Endodermal cell (in vitro differentiated cells): ENCODE results near the gene FYN. TPM values are rescaled to one million over a fixed set of nuclear protein-coding genes. Genes with fewer than 3 reads are reported as not detected.

Experiments
- DNase-seq: peaks from one replicate; pipeline ENCODE4 v3.0.0-alpha.2; 2017
- H3K27ac ChIP-seq: 2 replicates; pipeline ENCODE4 v1.5.1; 2013; ENCODE audit warnings: mild to moderate bottlenecking, low read depth, low read length, moderate library complexity
- H3K27me3 ChIP-seq: 2 replicates; pipeline ENCODE4 v1.6.1; 2013; ENCODE audit warnings: mild to moderate bottlenecking, low read length, moderate library complexity; ENCODE audit not compliant: insufficient read depth, control insufficient read depth, poor library complexity, severe bottlenecking
- H3K36me3 ChIP-seq: 2 replicates; pipeline ENCODE4 v1.7.0; 2013; ENCODE audit warnings: mild to moderate bottlenecking, low read length, moderate library complexity; ENCODE audit not compliant: control insufficient read depth, insufficient read depth
- H3K4me1 ChIP-seq: one replicate; pipeline ENCODE4 v1.7.0; 2013; ENCODE audit warnings: low read length; ENCODE audit not compliant: control insufficient read depth, insufficient read depth
- H3K4me3 ChIP-seq: 2 replicates; pipeline ENCODE4 v1.5.1; 2013; ENCODE audit warnings: mild to moderate bottlenecking, low read length, moderate library complexity
- H3K9ac ChIP-seq: 2 replicates; pipeline ENCODE4 v1.6.1; 2013; ENCODE audit warnings: mild to moderate bottlenecking, low read length, moderate library complexity; ENCODE audit not compliant: poor library complexity, severe bottlenecking; ENCODE audit errors: extremely low read depth
- H3K9me3 ChIP-seq: 2 replicates; pipeline ENCODE4 v1.6.1; 2013; ENCODE audit warnings: mild to moderate bottlenecking, low read length, moderate library complexity; ENCODE audit not compliant: control insufficient read depth
- H3K27ac Mint-ChIP-seq: 2 replicates; pipeline ENCODE4 v1.8.0; 2020; ENCODE audit warnings: mixed read lengths
- H3K27me3 Mint-ChIP-seq: 2 replicates; pipeline ENCODE4 v1.8.0; 2021; ENCODE audit warnings: mild to moderate bottlenecking, mixed read lengths; ENCODE audit not compliant: insufficient read depth
- H3K36me3 Mint-ChIP-seq: 2 replicates; pipeline ENCODE4 v1.8.0; 2020; ENCODE audit warnings: low read depth, mixed read lengths
- H3K4me1 Mint-ChIP-seq: 2 replicates; pipeline ENCODE4 v1.8.0; 2020; ENCODE audit warnings: mixed read lengths
- H3K4me3 Mint-ChIP-seq: 2 replicates; pipeline ENCODE4 v1.8.0; 2020; ENCODE audit warnings: mild to moderate bottlenecking, moderate library complexity, mixed read lengths
- H3K9me3 Mint-ChIP-seq: 2 replicates; pipeline ENCODE4 v1.8.0; 2020; ENCODE audit warnings: mild to moderate bottlenecking, mixed read lengths
- WGBS, 2 experiments: methylation state at CpG; one replicate each; pipeline versions ENCODE4 v1.1.5 to v1.1.7; 2013; ENCODE audit warnings: missing lambda C conversion rate in 2 of 2, mixed read lengths in 1 of 2; ENCODE audit not compliant: insufficient coverage in 1 of 2, insufficient read length in 1 of 2; 5-methylcytosine and 5-hydroxymethylcytosine counted together
- total RNA-seq, 2 donors: library from RNA; stranded (reverse); fragmentation: NEBNext Ultra II Directional in 1 of 2; extraction: Animal tissue kit (Norgen Biotek cat#: 25700) in 1 of 2; gene quantifications; 2 replicates in 1 of 2; 3 replicates in 1 of 2; pipeline ENCODE4 v1.2.1, GENCODE V29; 2021
- TF ChIP-seq, protein P1 (sequence below): fragments of 200-600 bp; sonication (generic); conservative IDR thresholded peaks from 2 replicates; pipeline ENCODE4 v1.5.0; 2021; ENCODE audit warnings: antibody characterized with exemption, mild to moderate bottlenecking

FYN gene
- total RNA-seq, 2 donors from 2014 or later, result 70.0 to 96.4 TPM

DNA sequence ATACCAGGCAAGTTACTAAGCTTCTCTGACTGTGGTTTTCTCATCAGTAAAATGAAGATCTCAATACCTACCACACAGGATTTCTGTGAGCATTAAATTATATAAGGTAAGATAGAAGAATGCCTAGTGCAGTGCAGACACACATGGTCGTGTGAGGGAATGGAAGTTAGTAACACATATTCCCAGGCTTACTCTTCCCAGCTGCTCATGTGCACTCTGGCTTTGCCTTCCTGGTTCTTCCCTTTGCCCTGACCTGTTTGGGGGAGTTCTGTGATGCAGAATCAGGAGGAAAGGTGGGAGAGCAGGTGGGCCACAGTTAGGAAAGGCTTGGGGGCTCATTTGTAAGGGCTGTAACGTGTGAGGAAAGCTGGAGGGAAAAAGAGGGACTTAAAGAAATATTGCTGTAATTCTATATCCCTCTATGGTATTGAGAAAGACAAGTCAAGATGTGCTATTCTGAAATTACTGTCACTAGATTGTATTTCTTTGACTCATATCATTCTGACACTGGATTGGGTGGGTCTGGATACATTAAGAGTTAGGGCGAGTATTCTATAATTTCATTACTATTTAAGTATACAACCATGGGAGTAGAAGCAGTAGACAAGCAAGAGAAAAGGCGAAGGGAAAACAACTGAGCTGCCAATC is 47.7 kb downstream of the FYN start:
- no peaks in the 10 kb centered on the region for H3K4me1 ChIP-seq
- 81 to 84% methylated on average over 2 to 3 of the region's 4 CpGs for WGBS, 2 experiments
- no peak for DNase-seq
- no peaks in the 10 kb centered on the region for H3K27me3 Mint-ChIP-seq
- H3K36me3 Mint-ChIP-seq, result peaks cover 2% of the 10 kb centered on the region
- TF ChIP-seq, protein P1, sequence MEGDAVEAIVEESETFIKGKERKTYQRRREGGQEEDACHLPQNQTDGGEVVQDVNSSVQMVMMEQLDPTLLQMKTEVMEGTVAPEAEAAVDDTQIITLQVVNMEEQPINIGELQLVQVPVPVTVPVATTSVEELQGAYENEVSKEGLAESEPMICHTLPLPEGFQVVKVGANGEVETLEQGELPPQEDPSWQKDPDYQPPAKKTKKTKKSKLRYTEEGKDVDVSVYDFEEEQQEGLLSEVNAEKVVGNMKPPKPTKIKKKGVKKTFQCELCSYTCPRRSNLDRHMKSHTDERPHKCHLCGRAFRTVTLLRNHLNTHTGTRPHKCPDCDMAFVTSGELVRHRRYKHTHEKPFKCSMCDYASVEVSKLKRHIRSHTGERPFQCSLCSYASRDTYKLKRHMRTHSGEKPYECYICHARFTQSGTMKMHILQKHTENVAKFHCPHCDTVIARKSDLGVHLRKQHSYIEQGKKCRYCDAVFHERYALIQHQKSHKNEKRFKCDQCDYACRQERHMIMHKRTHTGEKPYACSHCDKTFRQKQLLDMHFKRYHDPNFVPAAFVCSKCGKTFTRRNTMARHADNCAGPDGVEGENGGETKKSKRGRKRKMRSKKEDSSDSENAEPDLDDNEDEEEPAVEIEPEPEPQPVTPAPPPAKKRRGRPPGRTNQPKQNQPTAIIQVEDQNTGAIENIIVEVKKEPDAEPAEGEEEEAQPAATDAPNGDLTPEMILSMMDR, result no peak
- no peak overlapping the region for H3K4me3 Mint-ChIP-seq
- H3K27me3 ChIP-seq, result no peaks in the 10 kb centered on the region
- no peak overlapping the region for H3K9ac ChIP-seq
- H3K27ac ChIP-seq, result no peak overlapping the region
- peaks cover 5% of the 10 kb centered on the region for H3K9me3 ChIP-seq
- H3K36me3 ChIP-seq, result no peaks in the 10 kb centered on the region
- no peak overlapping the region for H3K27ac Mint-ChIP-seq
- peaks cover 7% of the 10 kb centered on the region for H3K9me3 Mint-ChIP-seq
- H3K4me3 ChIP-seq, result no peak overlapping the region
- peaks cover 10% of the 10 kb centered on the region for H3K4me1 Mint-ChIP-seq

- TF ChIP-seq, protein P1, result no peak
- Mint-ChIP-seq H3K9me3 (peaks cover 9% of the 10 kb centered on the region), H3K4me3 (no peak overlapping the region), H3K27me3 (no peaks in the 10 kb centered on the region), H3K36me3 (peaks cover 4% of the 10 kb centered on the region), H3K4me1 (peaks cover 10% of the 10 kb centered on the region), H3K27ac (no peak overlapping the region)
- no peaks in the 10 kb centered on the region for H3K36me3 ChIP-seq
- H3K4me1 ChIP-seq, result no peaks in the 10 kb centered on the region
- H3K9me3 ChIP-seq, result peaks cover 12% of the 10 kb centered on the region
- DNase-seq, result no peak
- H3K4me3 ChIP-seq, result no peak overlapping the region
- WGBS, 2 experiments, result 96 to 100% methylated on average over 3 to 4 of the region's 4 CpGs
- H3K27ac ChIP-seq, result no peak overlapping the region
- no peaks in the 10 kb centered on the region for H3K27me3 ChIP-seq
- no peak overlapping the region for H3K9ac ChIP-seq
These were observed 48.5 kb downstream of the FYN start for GRCh38 chr6:111824608-111825337.

GRCh38 chr6:111823831-111824607 is 49.2 kb downstream of the FYN start:
- 82 to 94% methylated on average over 3 to 4 of the region's 4 CpGs for WGBS, 2 experiments
- Histone ChIP-seq H3K4me3 (no peak overlapping the region), H3K36me3 (no peaks in the 10 kb centered on the region), H3K27ac (no peak overlapping the region), H3K9me3 (peaks cover 12% of the 10 kb centered on the region), H3K4me1 (no peaks in the 10 kb centered on the region), H3K27me3 (no peaks in the 10 kb centered on the region), H3K9ac (no peak overlapping the region)
- Mint-ChIP-seq H3K4me3 (no peak overlapping the region), H3K36me3 (peaks cover 8% of the 10 kb centered on the region), H3K27me3 (no peaks in the 10 kb centered on the region), H3K4me1 (peaks cover 10% of the 10 kb centered on the region), H3K9me3 (peaks cover 15% of the 10 kb centered on the region), H3K27ac (no peak overlapping the region)
- TF ChIP-seq, protein P1, result no peak
- no peak for DNase-seq
